Dedifferentiated amniotic fluid mesenchymal stem cell (primary cell): ENCODE data around the gene PRKCD.
A peak's percentile ranks its signal among the peaks of the same experiment; 100 is the strongest.

Experiments used
- DNase-seq: peaks from one replicate; pipeline ENCODE4 v3.0.0-alpha.2; 2016; ENCODE audit errors: extremely low spot score

The PRKCD gene

GRCh38 chr3:53170325-53171063 lies 9.5 kb downstream of the PRKCD start:
- no peak for DNase-seq

DNA sequence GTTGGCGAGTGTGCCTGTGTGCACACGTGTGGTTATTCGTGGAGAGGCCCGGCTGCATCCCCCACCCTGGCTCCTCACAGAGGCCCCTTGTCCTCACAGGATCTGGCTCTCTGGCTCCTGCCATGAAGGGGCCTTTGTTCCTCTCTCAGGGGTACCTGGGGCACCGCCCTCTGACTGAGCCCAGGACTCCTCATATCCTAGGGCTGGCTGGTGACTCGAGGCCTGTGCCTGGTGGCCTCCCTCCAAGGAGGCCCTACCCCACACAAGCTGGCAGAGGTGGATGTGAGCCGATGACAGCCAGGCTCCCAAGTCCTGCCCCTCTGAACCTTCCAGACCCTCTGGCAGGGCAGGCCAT lies 10.0 kb downstream of the PRKCD start:
- DNase-seq, result no peak

- no peak for DNase-seq
Observed at GRCh38 chr3:53171827-53172505, 11.0 kb downstream of the PRKCD start.

- no peak for DNase-seq
Observed at GRCh38 chr3:53173107-53173506, 12.1 kb downstream of the PRKCD start.

DNA sequence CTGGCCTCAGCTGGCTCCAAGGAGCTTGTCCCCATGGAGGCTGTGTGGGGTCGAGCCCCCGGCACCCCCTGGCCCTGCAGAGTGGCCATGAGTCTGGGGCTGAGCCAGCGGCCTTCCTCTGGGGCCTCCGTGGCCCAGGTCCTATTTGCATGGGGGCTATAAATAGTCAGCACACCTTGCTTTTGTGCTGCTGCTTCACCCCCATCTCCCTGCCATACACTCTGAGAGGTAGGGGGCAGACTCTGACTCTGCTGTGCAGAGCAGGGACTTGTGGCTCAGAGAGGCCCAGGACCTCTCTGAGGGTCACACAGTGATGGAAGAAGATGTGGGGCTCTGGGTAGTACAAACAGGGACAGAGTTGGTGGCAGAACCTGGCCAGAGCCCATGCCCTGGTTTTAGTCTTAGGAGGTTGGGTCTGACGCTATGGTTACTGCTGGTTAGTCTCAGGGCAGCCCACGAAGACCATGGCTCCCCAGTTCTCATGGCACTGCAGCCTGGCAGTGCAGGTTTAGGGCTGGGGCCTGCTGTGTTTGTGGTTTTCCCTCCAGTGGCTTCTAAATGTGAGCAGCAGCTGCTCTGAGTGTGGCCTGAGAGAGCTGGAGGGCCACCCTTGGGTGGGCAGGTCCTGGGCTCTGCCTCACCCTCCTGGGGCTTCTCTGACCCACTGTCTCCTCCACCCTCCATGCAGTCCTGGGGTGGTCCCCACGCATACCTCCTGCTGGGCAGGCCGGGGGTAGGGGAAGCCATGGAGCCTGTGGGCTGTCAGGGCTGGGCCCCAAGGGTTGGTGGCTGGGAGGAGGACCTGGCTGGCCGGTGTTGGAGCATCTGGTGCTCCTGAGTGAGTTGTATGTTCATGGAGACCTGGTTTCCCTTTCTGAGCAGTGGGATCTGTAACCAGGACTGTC lies 13.6 kb downstream of the PRKCD start:
- no peak for DNase-seq

DNA sequence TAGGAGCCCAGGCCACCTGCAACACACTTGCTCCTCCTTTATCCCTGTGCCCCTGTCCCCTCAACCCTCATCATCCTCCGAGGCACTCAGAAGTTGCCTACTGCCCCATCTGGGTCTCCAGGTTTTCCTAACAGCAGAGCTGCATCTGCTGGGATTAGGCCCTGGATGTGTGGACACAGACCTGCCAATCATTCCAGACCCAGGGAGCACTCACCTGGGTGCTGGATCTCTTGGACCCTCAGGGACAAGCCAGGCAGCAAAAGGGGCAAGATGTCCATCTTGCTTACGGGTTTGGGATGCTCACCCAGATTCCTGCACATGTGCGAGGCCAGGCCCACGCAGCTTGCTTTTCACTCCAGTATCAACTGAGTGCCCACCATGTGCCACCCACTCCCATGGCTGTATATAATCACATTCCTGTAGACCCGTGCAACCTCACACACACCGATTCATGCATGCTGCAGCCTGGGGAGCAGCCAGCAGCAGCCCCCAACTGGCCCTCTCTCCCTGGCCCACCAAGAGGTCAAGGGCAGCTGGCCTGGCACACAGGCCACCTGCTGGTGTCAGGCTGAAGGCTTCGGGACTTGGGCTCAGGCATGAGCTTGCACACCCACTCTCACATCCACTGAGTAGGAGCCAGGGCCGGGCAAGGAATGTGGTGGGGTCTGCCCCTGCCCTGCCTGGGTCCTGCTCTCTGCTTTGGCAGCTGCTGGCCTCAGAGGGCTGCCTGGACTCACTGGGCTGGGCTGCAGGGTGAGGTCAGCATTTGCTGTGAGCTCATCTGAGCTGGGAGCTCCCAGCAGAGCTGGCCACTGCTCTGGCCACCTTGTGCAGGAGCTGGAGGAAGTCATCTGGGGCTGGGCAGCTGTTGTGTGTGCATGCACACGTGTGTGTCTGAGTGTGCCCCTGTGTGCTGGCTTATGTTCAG lies 14.9 kb downstream of the PRKCD start:
- no peak for DNase-seq

GRCh38 chr3:53178246-53178645 lies 17.2 kb downstream of the PRKCD start:
- no peak for DNase-seq

- DNase-seq, result no peak
Observed at GRCh38 chr3:53179580-53179979, 18.6 kb downstream of the PRKCD start.

GRCh38 chr3:53180305-53181023 lies 19.5 kb downstream of the PRKCD start:
- DNase-seq, result no peak

DNA sequence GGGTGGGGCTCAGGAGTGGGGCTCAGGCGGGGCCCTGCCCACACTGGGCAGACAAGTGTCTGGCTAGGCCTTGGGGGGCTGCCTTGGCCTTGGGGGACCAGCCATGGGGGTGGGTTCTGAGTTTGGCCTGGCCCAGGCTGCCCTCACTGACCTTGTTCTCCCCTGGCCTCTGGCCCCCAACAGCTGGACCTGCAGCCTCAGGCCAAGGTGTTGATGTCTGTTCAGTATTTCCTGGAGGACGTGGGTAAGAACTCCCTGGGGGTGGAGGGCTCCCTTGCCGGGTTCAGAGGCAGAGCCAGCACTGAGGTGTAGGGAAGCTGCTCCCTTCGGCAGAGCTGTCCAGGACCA lies 20.0 kb downstream of the PRKCD start:
- no peak for DNase-seq

DNA sequence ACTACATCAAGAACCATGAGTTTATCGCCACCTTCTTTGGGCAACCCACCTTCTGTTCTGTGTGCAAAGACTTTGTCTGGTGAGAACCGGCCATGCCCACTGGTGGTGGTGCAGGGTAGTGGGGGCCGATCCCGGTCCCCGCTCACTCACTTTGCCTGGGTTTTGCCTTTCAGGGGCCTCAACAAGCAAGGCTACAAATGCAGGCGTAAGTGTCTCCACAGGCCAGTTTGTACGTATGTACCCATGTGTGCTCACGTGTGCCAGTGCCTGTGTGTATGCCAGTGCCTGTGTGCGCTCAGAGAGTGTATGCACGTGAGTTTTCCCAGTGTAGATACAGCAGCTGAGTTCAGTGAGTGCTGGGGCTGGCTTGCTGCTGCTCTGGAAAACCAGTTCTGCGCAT lies 20.5 kb downstream of the PRKCD start:
- no peak for DNase-seq

GRCh38 chr3:53182764-53183355 lies 21.9 kb downstream of the PRKCD start:
- DNase-seq, result no peak

DNA sequence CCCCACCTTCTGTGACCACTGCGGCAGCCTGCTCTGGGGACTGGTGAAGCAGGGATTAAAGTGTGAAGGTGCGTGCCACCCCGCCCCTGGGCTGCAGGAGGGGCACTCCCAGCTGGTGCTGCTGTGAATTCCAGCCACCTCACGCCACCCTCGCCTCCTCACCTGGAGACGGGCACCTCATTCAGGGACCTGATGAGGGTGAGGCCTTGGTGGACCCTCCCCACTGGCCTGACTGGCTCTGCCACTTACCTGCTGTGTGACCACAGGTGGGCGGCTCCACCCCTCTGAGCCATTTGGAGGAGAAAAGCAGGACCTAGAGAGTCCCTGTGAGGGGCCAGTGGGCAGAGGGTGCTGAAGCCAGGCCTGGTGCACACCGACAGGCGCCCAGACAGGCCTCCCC lies 22.5 kb downstream of the PRKCD start:
- DNase-seq, result no peak

- no peak for DNase-seq
Observed at GRCh38 chr3:53184701-53185100, 23.7 kb downstream of the PRKCD start.

DNA sequence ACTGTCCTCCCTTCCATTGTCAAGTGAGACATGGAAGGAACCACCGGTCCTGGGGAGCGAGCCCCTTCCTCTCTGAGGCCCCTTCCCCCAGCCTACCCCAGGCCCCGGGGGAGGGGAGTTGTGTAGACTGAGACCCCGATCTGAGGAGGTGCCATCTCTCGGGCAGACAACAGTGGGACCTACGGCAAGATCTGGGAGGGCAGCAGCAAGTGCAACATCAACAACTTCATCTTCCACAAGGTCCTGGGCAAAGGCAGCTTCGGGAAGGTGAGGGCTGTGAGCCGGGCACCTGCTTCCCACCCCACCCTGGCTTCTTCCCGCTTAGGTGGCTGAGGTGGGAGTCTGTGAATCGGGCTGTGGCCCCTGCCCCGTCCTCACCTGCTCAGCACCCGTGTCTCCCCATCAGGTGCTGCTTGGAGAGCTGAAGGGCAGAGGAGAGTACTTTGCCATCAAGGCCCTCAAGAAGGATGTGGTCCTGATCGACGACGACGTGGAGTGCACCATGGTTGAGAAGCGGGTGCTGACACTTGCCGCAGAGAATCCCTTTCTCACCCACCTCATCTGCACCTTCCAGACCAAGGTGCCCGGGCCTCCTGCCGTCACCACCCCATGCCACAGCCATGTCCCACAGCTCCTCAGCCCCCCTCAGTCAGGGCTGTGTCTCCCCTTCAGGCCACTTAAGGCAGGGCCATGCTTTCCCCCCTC lies 24.9 kb downstream of the PRKCD start:
- no peak for DNase-seq

DNA sequence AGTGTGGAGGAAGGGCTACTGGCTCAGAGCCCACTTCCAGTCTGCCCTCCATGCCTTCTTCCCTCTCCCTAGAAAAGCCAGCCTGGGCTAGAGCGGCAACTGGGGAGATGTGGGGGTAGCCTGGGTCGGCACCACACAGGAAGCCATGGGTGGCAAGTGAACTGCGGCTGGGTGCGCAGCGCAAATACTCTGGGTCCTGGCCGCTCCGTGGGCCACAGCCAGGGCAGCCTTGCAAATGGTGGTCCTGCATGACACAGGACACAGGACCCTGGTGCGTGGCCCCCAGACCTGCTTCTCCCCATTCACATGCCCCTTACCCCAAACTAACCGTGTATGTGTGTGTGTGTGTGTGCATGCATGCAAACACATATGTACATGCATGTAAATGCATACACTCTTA lies 25.7 kb downstream of the PRKCD start:
- DNase-seq, result no peak

GRCh38 chr3:53187430-53187829 lies 26.4 kb downstream of the PRKCD start:
- peak; percentile 33 for DNase-seq

DNA sequence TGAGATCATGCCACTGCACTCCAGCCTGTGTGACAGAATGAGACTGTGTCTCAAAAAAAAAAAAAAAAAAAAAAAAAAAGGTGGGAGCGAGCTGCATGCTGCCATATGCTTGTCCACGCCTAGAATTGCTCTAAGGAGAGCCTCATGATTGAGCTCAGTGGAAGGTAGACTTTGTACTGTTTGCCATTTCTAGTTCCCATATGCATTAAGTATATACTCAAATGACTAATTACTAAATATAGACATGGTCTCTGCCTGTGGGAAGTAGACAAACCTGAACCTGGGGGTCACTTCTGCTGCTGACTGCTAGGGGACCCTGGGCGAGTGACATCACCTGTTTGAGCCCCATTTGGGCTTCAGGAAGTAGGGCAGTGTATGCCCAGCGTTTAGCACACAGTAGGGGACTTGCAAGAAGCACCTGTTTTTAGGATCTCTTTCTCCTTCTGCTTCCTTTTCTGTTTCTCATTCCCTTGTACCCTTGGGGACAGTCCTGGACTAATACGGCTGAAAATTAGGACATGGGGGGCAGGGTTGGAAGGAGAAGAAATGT lies 27.2 kb downstream of the PRKCD start:
- no peak for DNase-seq

GRCh38 chr3:53188720-53189119 lies 27.7 kb downstream of the PRKCD start:
- no peak for DNase-seq

DNA sequence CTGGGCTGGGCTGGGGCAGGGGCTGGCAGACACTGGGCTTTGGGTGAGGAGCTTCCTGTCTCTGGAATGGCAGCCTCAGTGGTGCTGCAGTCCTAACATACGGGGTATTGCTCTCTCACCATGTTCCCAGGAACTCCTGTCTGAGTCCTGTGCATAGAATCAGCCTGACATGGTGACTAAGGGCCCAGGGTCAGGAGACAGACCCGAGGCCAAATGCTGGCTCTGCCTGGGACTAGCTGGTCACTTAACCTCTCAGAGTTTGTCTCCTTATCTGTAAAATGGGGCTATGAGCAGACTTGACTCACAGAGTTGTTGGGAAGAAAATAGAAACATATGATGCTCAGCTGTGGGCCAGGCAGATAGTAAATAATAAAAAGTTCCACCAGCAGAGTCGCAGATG lies 28.3 kb downstream of the PRKCD start:
- no peak for DNase-seq
